ENCODE data around the gene PHKA2. TPM values are rescaled to one million over a fixed set of nuclear protein-coding genes. Genes with fewer than 3 reads are reported as not detected.
"Not testable (repeated sequence)": the region's sequence is repeated elsewhere in the genome, so short reads cannot be mapped to it uniquely, and the experiment has no call there.

PHKA2 gene
- total RNA-seq (10 to 100 TPM; 30.1 to 42.4 (median 32.3) TPM), polyA plus RNA-seq (26.9 TPM)
- long read RNA-seq, donor 1, full-length matches to known transcripts: 13 of 60 reads
- long read RNA-seq, donor 1, partial matches to known transcripts: 16 of 60 reads
- long read RNA-seq, donor 1, other reads (novel, unspliced or antisense): 31 of 60 reads
- long read RNA-seq, donor 2, full-length matches to known transcripts: 10 of 28 reads
- long read RNA-seq, donor 2, partial matches to known transcripts: 4 of 28 reads
- long read RNA-seq, donor 2, other reads (novel, unspliced or antisense): 14 of 28 reads
- long read RNA-seq, donor 3, full-length matches to known transcripts: 27 of 97 reads
- long read RNA-seq, donor 3, partial matches to known transcripts: 22 of 97 reads
- long read RNA-seq, donor 3, other reads (novel, unspliced or antisense): 48 of 97 reads
- long read RNA-seq, donor 4, full-length matches to known transcripts: 13 of 37 reads
- long read RNA-seq, donor 4, partial matches to known transcripts: 4 of 37 reads
- long read RNA-seq, donor 4, other reads (novel, unspliced or antisense): 20 of 37 reads

- Histone ChIP-seq H3K9me3 (ENCODE audit: control insufficient read depth, low read length) (no peaks in the 10 kb centered on the region), H3K4me3 (ENCODE audit: low read length) (peak within 1 kb of the TSS; percentile 94), H3K4me1 (ENCODE audit: control insufficient read depth, insufficient read depth, low read length) (no peaks in the 10 kb centered on the region), H3K27me3 (ENCODE audit: control insufficient read depth, insufficient read depth) (no peaks in the 10 kb centered on the region), H3K27ac (ENCODE audit: low read length) (peak within 1 kb of the TSS; percentile 87)
- ATAC-seq: peak; percentile 87 to 90
- DNase-seq: peak; percentile 60 to 86 (median 86)
- intact Hi-C loops (cut with DNase I): no loop called here
- under 1% methylated on average over 64 of the region's 64 CpGs for WGBS
Observed at GRCh38 chrX:18983666-18984380, at the start of gene PHKA2. Gene PHKA2, minus strand, starts transcription at chrX:18984114. Its CDS starts 182 bp downstream, at chrX:18983932.

GRCh38 chrX:19030805-19031204 is 46.9 kb upstream of the PHKA2 start:
- ATAC-seq (no peak), DNase-seq (no peak)
- no peak overlapping the region for H3K27ac ChIP-seq (ENCODE audit: low read length)
- no peaks in the 10 kb centered on the region for H3K9me3 ChIP-seq (ENCODE audit: control insufficient read depth, low read length)
- H3K27me3 ChIP-seq (ENCODE audit: control insufficient read depth, insufficient read depth): no peaks in the 10 kb centered on the region
- intact Hi-C loops (cut with DNase I): no loop called here
- WGBS: 92% methylated on average over 3 of the region's 3 CpGs
- H3K4me1 ChIP-seq (ENCODE audit: control insufficient read depth, insufficient read depth, low read length): no peaks in the 10 kb centered on the region
- no peak overlapping the region for H3K4me3 ChIP-seq (ENCODE audit: low read length)

- no peak for ATAC-seq
- intact Hi-C loops (cut with DNase I): no loop called here
Observed at GRCh38 chrX:19028560-19028959, 44.6 kb upstream of the PHKA2 start.

GRCh38 chrX:19024366-19024765 is 40.5 kb upstream of the PHKA2 start:
- Histone ChIP-seq H3K27ac (ENCODE audit: low read length) (no peak overlapping the region), H3K27me3 (ENCODE audit: control insufficient read depth, insufficient read depth) (no peaks in the 10 kb centered on the region), H3K4me1 (ENCODE audit: control insufficient read depth, insufficient read depth, low read length) (no peaks in the 10 kb centered on the region), H3K4me3 (ENCODE audit: low read length) (no peak overlapping the region), H3K9me3 (ENCODE audit: control insufficient read depth, low read length) (no peaks in the 10 kb centered on the region)
- ATAC-seq (no peak), DNase-seq (no peak)
- intact Hi-C loops (cut with DNase I): no loop called here
- WGBS: 89% methylated on average over 4 of the region's 4 CpGs

More at GRCh38 chrX:19028560-19028959, 44.6 kb upstream of the PHKA2 start:
- no peaks in the 10 kb centered on the region for H3K9me3 ChIP-seq (ENCODE audit: control insufficient read depth, low read length)
- no peak overlapping the region for H3K27ac ChIP-seq (ENCODE audit: low read length)
- WGBS: 92% methylated on average over 6 of the region's 6 CpGs
- H3K4me1 ChIP-seq (ENCODE audit: control insufficient read depth, insufficient read depth, low read length): no peaks in the 10 kb centered on the region
- H3K27me3 ChIP-seq (ENCODE audit: control insufficient read depth, insufficient read depth): no peaks in the 10 kb centered on the region
- H3K4me3 ChIP-seq (ENCODE audit: low read length): no peak overlapping the region
- no peak for DNase-seq

GRCh38 chrX:19019996-19020395 is 36.1 kb upstream of the PHKA2 start:
- Histone ChIP-seq H3K27ac (ENCODE audit: low read length) (no peak overlapping the region), H3K27me3 (ENCODE audit: control insufficient read depth, insufficient read depth) (no peaks in the 10 kb centered on the region), H3K9me3 (ENCODE audit: control insufficient read depth, low read length) (no peaks in the 10 kb centered on the region), H3K4me1 (ENCODE audit: control insufficient read depth, insufficient read depth, low read length) (no peaks in the 10 kb centered on the region), H3K4me3 (ENCODE audit: low read length) (no peak overlapping the region)
- 97% methylated on average over 2 of the region's 2 CpGs for WGBS
- ATAC-seq (no peak), DNase-seq (no peak)
- intact Hi-C loops (cut with DNase I): loop anchor here in 1 of 4 donors (10.0 kb wide), 1 partner anchor 625 kb away; no protein-coding TSS in a partner anchor

- no peaks in the 10 kb centered on the region for H3K9me3 ChIP-seq (ENCODE audit: control insufficient read depth, low read length)
Observed at GRCh38 chrX:19017271-19017670, 33.4 kb upstream of the PHKA2 start.

GRCh38 chrX:19016614-19017013 is 32.7 kb upstream of the PHKA2 start:
- H3K9me3 ChIP-seq (ENCODE audit: control insufficient read depth, low read length); H3K4me1 ChIP-seq (ENCODE audit: control insufficient read depth, insufficient read depth, low read length); H3K4me3 ChIP-seq (ENCODE audit: low read length); ATAC-seq; H3K27me3 ChIP-seq (ENCODE audit: control insufficient read depth, insufficient read depth); H3K27ac ChIP-seq (ENCODE audit: low read length); DNase-seq: not testable (repeated sequence)
- intact Hi-C loops (cut with DNase I): loop anchor here in 1 of 4 donors (10.0 kb wide), 1 partner anchor 622 kb away; no protein-coding TSS in a partner anchor
- 93% methylated on average over 8 of the region's 8 CpGs for WGBS

More at GRCh38 chrX:19017271-19017670, 33.4 kb upstream of the PHKA2 start:
- H3K4me3 ChIP-seq (ENCODE audit: low read length): no peak overlapping the region
- no peaks in the 10 kb centered on the region for H3K4me1 ChIP-seq (ENCODE audit: control insufficient read depth, insufficient read depth, low read length)
- DNase-seq: no peak
- H3K27me3 ChIP-seq (ENCODE audit: control insufficient read depth, insufficient read depth): no peaks in the 10 kb centered on the region
- 44% methylated on average over 3 of the region's 3 CpGs for WGBS
- H3K27ac ChIP-seq (ENCODE audit: low read length): no peak overlapping the region
- ATAC-seq: no peak
- intact Hi-C loops (cut with DNase I): loop anchor here in 1 of 4 donors (10.0 kb wide), 1 partner anchor 622 kb away; no protein-coding TSS in a partner anchor

GRCh38 chrX:19007868-19008267 is 24.0 kb upstream of the PHKA2 start:
- intact Hi-C loops (cut with DNase I): no loop called here
- Histone ChIP-seq H3K27ac (ENCODE audit: low read length) (no peak overlapping the region), H3K4me1 (ENCODE audit: control insufficient read depth, insufficient read depth, low read length) (no peaks in the 10 kb centered on the region), H3K9me3 (ENCODE audit: control insufficient read depth, low read length) (no peaks in the 10 kb centered on the region), H3K27me3 (ENCODE audit: control insufficient read depth, insufficient read depth) (no peaks in the 10 kb centered on the region), H3K4me3 (ENCODE audit: low read length) (no peak overlapping the region)
- ATAC-seq (no peak), DNase-seq (no peak)
- WGBS: over 99% methylated on average over 4 of the region's 4 CpGs

GRCh38 chrX:19007011-19007410 is 23.1 kb upstream of the PHKA2 start:
- Histone ChIP-seq H3K9me3 (ENCODE audit: control insufficient read depth, low read length) (no peaks in the 10 kb centered on the region), H3K4me3 (ENCODE audit: low read length) (no peak overlapping the region), H3K27me3 (ENCODE audit: control insufficient read depth, insufficient read depth) (no peaks in the 10 kb centered on the region), H3K4me1 (ENCODE audit: control insufficient read depth, insufficient read depth, low read length) (no peaks in the 10 kb centered on the region), H3K27ac (ENCODE audit: low read length) (no peak overlapping the region)
- 76% methylated on average over 7 of the region's 7 CpGs for WGBS
- DNase-seq: no peak
- no peak for ATAC-seq
- intact Hi-C loops (cut with DNase I): no loop called here

- Histone ChIP-seq H3K4me3 (ENCODE audit: low read length) (no peak overlapping the region), H3K9me3 (ENCODE audit: control insufficient read depth, low read length) (no peaks in the 10 kb centered on the region), H3K27ac (ENCODE audit: low read length) (no peak overlapping the region), H3K27me3 (ENCODE audit: control insufficient read depth, insufficient read depth) (no peaks in the 10 kb centered on the region), H3K4me1 (ENCODE audit: control insufficient read depth, insufficient read depth, low read length) (no peaks in the 10 kb centered on the region)
- intact Hi-C loops (cut with DNase I): no loop called here
- ATAC-seq (no peak), DNase-seq (no peak)
- 83% methylated on average over 4 of the region's 4 CpGs for WGBS
Observed at GRCh38 chrX:19005909-19006308, 22.0 kb upstream of the PHKA2 start.

GRCh38 chrX:19003756-19004155 is 19.8 kb upstream of the PHKA2 start:
- Histone ChIP-seq H3K4me3 (ENCODE audit: low read length) (no peak overlapping the region), H3K27me3 (ENCODE audit: control insufficient read depth, insufficient read depth) (no peaks in the 10 kb centered on the region), H3K4me1 (ENCODE audit: control insufficient read depth, insufficient read depth, low read length) (no peaks in the 10 kb centered on the region), H3K27ac (ENCODE audit: low read length) (no peak overlapping the region), H3K9me3 (ENCODE audit: control insufficient read depth, low read length) (no peaks in the 10 kb centered on the region)
- DNase-seq: no peak
- intact Hi-C loops (cut with DNase I): no loop called here
- WGBS: 93% methylated on average over 5 of the region's 5 CpGs
- no peak for ATAC-seq

Data from right cardiac atrium (tissue), 5 donors.